ENCODE data around the gene PPP2R3B. TPM values are rescaled to one million over a fixed set of nuclear protein-coding genes. Genes with fewer than 3 reads are reported as not detected.
"Not testable (repeated sequence)": the region's sequence is repeated elsewhere in the genome, so short reads cannot be mapped to it uniquely, and the experiment has no call there.

The PPP2R3B gene
- total RNA-seq, 2 experiments from 2014 or later: 12.1 to 14.0 TPM

DNA sequence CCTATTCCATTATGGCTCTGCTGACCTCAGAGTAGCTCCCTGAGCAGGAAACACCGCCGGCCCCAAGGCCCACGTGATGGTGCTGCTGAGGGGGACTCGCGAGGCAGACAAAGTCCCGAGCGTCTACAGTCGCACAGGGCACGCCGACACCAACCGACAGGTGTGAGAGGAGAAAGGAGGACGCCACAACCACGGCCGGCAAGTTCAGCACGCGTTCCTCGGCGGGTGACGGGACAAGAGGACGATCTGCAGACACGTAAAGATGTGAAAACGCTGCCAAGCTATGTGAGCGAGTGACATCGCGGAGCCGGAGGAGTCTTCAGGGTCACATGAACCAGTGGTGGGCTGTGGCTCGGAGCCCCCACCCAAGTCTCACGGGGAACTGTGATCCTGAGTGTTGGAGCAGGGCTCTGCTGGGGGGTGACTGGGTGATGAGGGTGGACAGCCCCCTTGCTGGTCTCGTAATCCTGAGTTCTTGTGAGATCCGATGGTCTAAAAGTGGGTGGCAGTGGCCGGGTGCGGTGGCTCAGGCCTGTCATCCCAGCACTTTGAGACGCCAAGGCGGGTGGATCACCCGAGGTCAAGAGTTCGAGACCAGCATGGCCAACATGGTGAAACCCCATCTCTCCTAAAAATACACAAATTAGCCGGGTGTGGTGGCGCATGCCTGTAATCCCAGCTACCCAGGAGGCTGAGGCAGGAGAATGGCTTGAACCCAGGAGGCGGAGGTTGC lies 34.0 kb downstream of the PPP2R3B start:
- Histone ChIP-seq H3K36me3 (ENCODE audit: insufficient read depth, low read length) (peaks cover 3% of the 10 kb centered on the region), H3K4me1 (ENCODE audit: insufficient read depth, low read length) (peaks cover 12% of the 10 kb centered on the region), H3K27me3 (ENCODE audit: control insufficient read depth in 1 of 2, insufficient read depth in 2 of 2, low read length in 2 of 2) (no peaks in the 10 kb centered on the region), H3K9me3 (ENCODE audit: control insufficient read depth in 1 of 2, insufficient read depth in 1 of 2, low read length in 2 of 2) (peaks cover 0 to 6% of the 10 kb centered on the region in 2 experiments), H3K4me3 (ENCODE audit: low read length) (no peak overlapping the region), H3K27ac (ENCODE audit: low read depth in 1 of 2, low read length in 2 of 2) (no peak overlapping the region)
- intact Hi-C loops (cut with DNase I, micrococcal nuclease): no loop called here
- DNase-seq (no peak), ATAC-seq (ENCODE audit: poor library complexity) (no peak)
- CTCF ChIA-PET: no interaction called here
- H3K36me3 Mint-ChIP-seq (ENCODE audit: low read depth): peaks cover 37% of the 10 kb centered on the region
- no peaks in the 10 kb centered on the region for H3K9me3 Mint-ChIP-seq
- no peak overlapping the region for H3K4me3 Mint-ChIP-seq
- POLR2A ChIA-PET: no interaction called here
- H3K4me1 Mint-ChIP-seq (ENCODE audit: low read depth): peaks cover 15% of the 10 kb centered on the region
- no peak overlapping the region for H3K27ac Mint-ChIP-seq
- H3K27me3 Mint-ChIP-seq: no peaks in the 10 kb centered on the region
- TF ChIP-seq CTCF (IDR thresholded peaks at IDR 0.05): no peak

GRCh38 chrX:352181-352580 lies 34.5 kb downstream of the PPP2R3B start:
- Histone ChIP-seq H3K9me3 (ENCODE audit: control insufficient read depth in 1 of 2, insufficient read depth in 1 of 2, low read length in 2 of 2) (peaks cover 0 to 10% of the 10 kb centered on the region in 2 experiments), H3K4me1 (ENCODE audit: insufficient read depth, low read length) (peaks cover 9% of the 10 kb centered on the region), H3K36me3 (ENCODE audit: insufficient read depth, low read length) (peaks cover 4% of the 10 kb centered on the region), H3K27me3 (ENCODE audit: control insufficient read depth in 1 of 2, insufficient read depth in 2 of 2, low read length in 2 of 2) (no peaks in the 10 kb centered on the region), H3K27ac (ENCODE audit: low read depth in 1 of 2, low read length in 2 of 2) (no peak overlapping the region), H3K4me3 (ENCODE audit: low read length) (no peak overlapping the region)
- intact Hi-C loops (cut with DNase I, micrococcal nuclease): no loop called here
- peaks cover 9% of the 10 kb centered on the region for H3K4me1 Mint-ChIP-seq (ENCODE audit: low read depth)
- no peak overlapping the region for H3K27ac Mint-ChIP-seq
- no peak for TF ChIP-seq CTCF (IDR thresholded peaks at IDR 0.05)
- H3K9me3 Mint-ChIP-seq: no peaks in the 10 kb centered on the region
- peaks cover 31% of the 10 kb centered on the region for H3K36me3 Mint-ChIP-seq (ENCODE audit: low read depth)
- CTCF ChIA-PET: no interaction called here
- POLR2A ChIA-PET: no interaction called here
- ATAC-seq (ENCODE audit: poor library complexity): no peak
- H3K27me3 Mint-ChIP-seq: no peaks in the 10 kb centered on the region
- H3K4me3 Mint-ChIP-seq: no peak overlapping the region
- DNase-seq: no peak

- ChIA-PET POLR2A (no interaction called here), CTCF (no interaction called here)
- no peak for DNase-seq
- Mint-ChIP-seq H3K36me3 (ENCODE audit: low read depth) (peaks cover 28% of the 10 kb centered on the region), H3K9me3 (no peaks in the 10 kb centered on the region), H3K4me1 (ENCODE audit: low read depth) (peaks cover 4% of the 10 kb centered on the region), H3K27me3 (no peaks in the 10 kb centered on the region), H3K4me3 (no peak overlapping the region), H3K27ac (no peak overlapping the region)
- Histone ChIP-seq H3K4me1 (ENCODE audit: insufficient read depth, low read length) (peaks cover 5% of the 10 kb centered on the region), H3K27ac (ENCODE audit: low read depth in 1 of 2, low read length in 2 of 2) (no peak overlapping the region), H3K36me3 (ENCODE audit: insufficient read depth, low read length) (peaks cover 9% of the 10 kb centered on the region), H3K9me3 (ENCODE audit: control insufficient read depth in 1 of 2, insufficient read depth in 1 of 2, low read length in 2 of 2) (peaks cover 0 to 10% of the 10 kb centered on the region in 2 experiments), H3K4me3 (ENCODE audit: low read length) (no peak overlapping the region), H3K27me3 (ENCODE audit: control insufficient read depth in 1 of 2, insufficient read depth in 2 of 2, low read length in 2 of 2) (no peaks in the 10 kb centered on the region)
- no peak for TF ChIP-seq CTCF (IDR thresholded peaks at IDR 0.05)
- no peak for ATAC-seq (ENCODE audit: poor library complexity)
- intact Hi-C loops (cut with DNase I, micrococcal nuclease): no loop called here
Measured at GRCh38 chrX:351736-352135, 35.0 kb downstream of the PPP2R3B start.

GRCh38 chrX:351324-351641 lies 35.4 kb downstream of the PPP2R3B start:
- POLR2A ChIA-PET; H3K27ac ChIP-seq (ENCODE audit: low read depth in 1 of 2, low read length in 2 of 2); H3K4me3 ChIP-seq (ENCODE audit: low read length); H3K9me3 Mint-ChIP-seq; H3K27ac Mint-ChIP-seq; H3K27me3 Mint-ChIP-seq; intact Hi-C loops (cut with DNase I, micrococcal nuclease); CTCF ChIA-PET; H3K36me3 ChIP-seq (ENCODE audit: insufficient read depth, low read length); H3K27me3 ChIP-seq (ENCODE audit: control insufficient read depth in 1 of 2, insufficient read depth in 2 of 2, low read length in 2 of 2); H3K4me1 ChIP-seq (ENCODE audit: insufficient read depth, low read length); H3K4me1 Mint-ChIP-seq (ENCODE audit: low read depth); DNase-seq; H3K4me3 Mint-ChIP-seq; ATAC-seq (ENCODE audit: poor library complexity): not testable (repeated sequence)
- H3K9me3 ChIP-seq (ENCODE audit: control insufficient read depth in 1 of 2, insufficient read depth in 1 of 2, low read length in 2 of 2): peaks cover 0 to 12% of the 10 kb centered on the region in 2 experiments
- peaks cover 24% of the 10 kb centered on the region for H3K36me3 Mint-ChIP-seq (ENCODE audit: low read depth)
